Activated T-cell treated with anti-CD3 and anti-CD28 coated beads, Interleukin-2, amount 50 U/mL, for 24 hours (primary cell): ENCODE data around the gene MYO7B.

Experiments
- DNase-seq: peaks from one replicate; pipeline ENCODE4 v3.0.0-alpha.2; 2020
- H3K27ac Mint-ChIP-seq: 2 replicates; pipeline ENCODE4 v1.8.0; 2020; ENCODE audit warnings: mild to moderate bottlenecking, mixed read lengths
- H3K27me3 Mint-ChIP-seq: 2 replicates; pipeline ENCODE4 v1.8.0; 2020; ENCODE audit warnings: mixed read lengths
- H3K36me3 Mint-ChIP-seq: 2 replicates; pipeline ENCODE4 v1.8.0; 2020; ENCODE audit warnings: low read depth, mixed read lengths
- H3K4me1 Mint-ChIP-seq: 2 replicates; pipeline ENCODE4 v1.8.0; 2020; ENCODE audit warnings: low read depth, mixed read lengths
- H3K4me3 Mint-ChIP-seq: 2 replicates; pipeline ENCODE4 v1.8.0; 2020; ENCODE audit warnings: mild to moderate bottlenecking, moderate library complexity, mixed read lengths
- H3K9me3 Mint-ChIP-seq: 2 replicates; pipeline ENCODE4 v1.8.0; 2020; ENCODE audit warnings: mixed read lengths

Gene MYO7B

GRCh38 chr2:127607399-127607908, 72.0 kb downstream of the MYO7B start:
- Mint-ChIP-seq H3K36me3 (no peaks in the 10 kb centered on the region), H3K27me3 (no peaks in the 10 kb centered on the region), H3K4me3 (no peak overlapping the region), H3K27ac (no peak overlapping the region), H3K9me3 (peaks cover 3% of the 10 kb centered on the region), H3K4me1 (peaks cover 3% of the 10 kb centered on the region)
- DNase-seq, result peak; percentile 20

- DNase-seq, result peak; percentile 20
- Mint-ChIP-seq H3K27me3 (no peaks in the 10 kb centered on the region), H3K36me3 (no peaks in the 10 kb centered on the region), H3K4me3 (no peak overlapping the region), H3K4me1 (peaks cover 3% of the 10 kb centered on the region), H3K27ac (no peak overlapping the region), H3K9me3 (peaks cover 8% of the 10 kb centered on the region)
Observed at GRCh38 chr2:127608061-127609030, 72.9 kb downstream of the MYO7B start.

- H3K4me1 Mint-ChIP-seq, result peaks cover 2% of the 10 kb centered on the region
- H3K9me3 Mint-ChIP-seq, result peaks cover 10% of the 10 kb centered on the region
- H3K4me3 Mint-ChIP-seq, result no peak overlapping the region
- no peaks in the 10 kb centered on the region for H3K27me3 Mint-ChIP-seq
- peak; percentile 23 for DNase-seq
- H3K27ac Mint-ChIP-seq, result no peak overlapping the region
- H3K36me3 Mint-ChIP-seq, result no peaks in the 10 kb centered on the region
Observed at GRCh38 chr2:127609031-127609751, 73.7 kb downstream of the MYO7B start.

- Mint-ChIP-seq H3K27me3 (no peaks in the 10 kb centered on the region), H3K9me3 (peaks cover 10% of the 10 kb centered on the region), H3K36me3 (no peaks in the 10 kb centered on the region), H3K27ac (no peak overlapping the region), H3K4me1 (no peaks in the 10 kb centered on the region), H3K4me3 (no peak overlapping the region)
- DNase-seq, result peak; percentile 14
Observed at GRCh38 chr2:127609818-127610217, 74.3 kb downstream of the MYO7B start.

- peak; percentile 24 for DNase-seq
- H3K9me3 Mint-ChIP-seq, result peaks cover 10% of the 10 kb centered on the region
- H3K36me3 Mint-ChIP-seq, result no peaks in the 10 kb centered on the region
- no peaks in the 10 kb centered on the region for H3K4me1 Mint-ChIP-seq
- no peak overlapping the region for H3K4me3 Mint-ChIP-seq
- H3K27me3 Mint-ChIP-seq, result no peaks in the 10 kb centered on the region
- H3K27ac Mint-ChIP-seq, result no peak overlapping the region
Observed at GRCh38 chr2:127610561-127610960, 75.1 kb downstream of the MYO7B start.

- H3K4me3 Mint-ChIP-seq, result no peak overlapping the region
- DNase-seq, result peak; percentile 19
- H3K4me1 Mint-ChIP-seq, result peaks cover 7% of the 10 kb centered on the region
- H3K27me3 Mint-ChIP-seq, result no peaks in the 10 kb centered on the region
- no peaks in the 10 kb centered on the region for H3K36me3 Mint-ChIP-seq
- no peak overlapping the region for H3K27ac Mint-ChIP-seq
- H3K9me3 Mint-ChIP-seq, result peaks cover 10% of the 10 kb centered on the region
Observed at GRCh38 chr2:127611076-127611925, 75.8 kb downstream of the MYO7B start.

- peaks cover 10% of the 10 kb centered on the region for H3K9me3 Mint-ChIP-seq
- H3K27ac Mint-ChIP-seq, result no peak overlapping the region
- no peak overlapping the region for H3K4me3 Mint-ChIP-seq
- peak; percentile 12 for DNase-seq
- no peaks in the 10 kb centered on the region for H3K36me3 Mint-ChIP-seq
- no peaks in the 10 kb centered on the region for H3K27me3 Mint-ChIP-seq
- H3K4me1 Mint-ChIP-seq, result peaks cover 10% of the 10 kb centered on the region
Observed at GRCh38 chr2:127612111-127612822, 76.8 kb downstream of the MYO7B start.

GRCh38 chr2:127614246-127614645, 78.8 kb downstream of the MYO7B start:
- H3K36me3 Mint-ChIP-seq, result no peaks in the 10 kb centered on the region
- no peaks in the 10 kb centered on the region for H3K27me3 Mint-ChIP-seq
- peaks cover 10% of the 10 kb centered on the region for H3K9me3 Mint-ChIP-seq
- DNase-seq, result peak; percentile 5
- H3K4me1 Mint-ChIP-seq, result peaks cover 10% of the 10 kb centered on the region
- H3K27ac Mint-ChIP-seq, result no peak overlapping the region
- no peak overlapping the region for H3K4me3 Mint-ChIP-seq

- Mint-ChIP-seq H3K36me3 (no peaks in the 10 kb centered on the region), H3K27ac (no peak overlapping the region), H3K4me3 (no peak overlapping the region), H3K9me3 (peaks cover 10% of the 10 kb centered on the region), H3K4me1 (peaks cover 10% of the 10 kb centered on the region), H3K27me3 (no peaks in the 10 kb centered on the region)
- DNase-seq, result no peak
Observed at GRCh38 chr2:127614731-127615130, 79.2 kb downstream of the MYO7B start.

GRCh38 chr2:127615511-127616166, 80.2 kb downstream of the MYO7B start:
- peaks cover 10% of the 10 kb centered on the region for H3K9me3 Mint-ChIP-seq
- peak; percentile 27 for DNase-seq
- H3K4me3 Mint-ChIP-seq, result no peak overlapping the region
- no peaks in the 10 kb centered on the region for H3K36me3 Mint-ChIP-seq
- H3K27me3 Mint-ChIP-seq, result no peaks in the 10 kb centered on the region
- no peak overlapping the region for H3K27ac Mint-ChIP-seq
- H3K4me1 Mint-ChIP-seq, result peaks cover 10% of the 10 kb centered on the region

GRCh38 chr2:127618551-127619202, 83.2 kb downstream of the MYO7B start:
- Mint-ChIP-seq H3K4me3 (no peak overlapping the region), H3K9me3 (no peaks in the 10 kb centered on the region), H3K36me3 (no peaks in the 10 kb centered on the region), H3K27me3 (no peaks in the 10 kb centered on the region), H3K27ac (no peak overlapping the region), H3K4me1 (peaks cover 10% of the 10 kb centered on the region)
- peak; percentile 22 for DNase-seq

GRCh38 chr2:127619203-127619590, 83.7 kb downstream of the MYO7B start:
- Mint-ChIP-seq H3K27me3 (no peaks in the 10 kb centered on the region), H3K36me3 (no peaks in the 10 kb centered on the region), H3K27ac (no peak overlapping the region), H3K9me3 (no peaks in the 10 kb centered on the region), H3K4me1 (peaks cover 10% of the 10 kb centered on the region), H3K4me3 (no peak overlapping the region)
- DNase-seq, result no peak
